Hepatocyte (in vitro differentiated cells): ENCODE results near the gene BRD2. TPM values are rescaled to one million over a fixed set of nuclear protein-coding genes. Genes with fewer than 3 reads are reported as not detected.

Source experiments
- DNase-seq: peaks from one replicate; pipeline ENCODE4 v3.0.0-alpha.2; 2016; ENCODE audit warnings: low spot score
- H2AFZ ChIP-seq: fragments of 200-600 bp; sonication (generic); 2 replicates; pipeline ENCODE4 v1.6.0; 2016; ENCODE audit warnings: antibody characterized with exemption, mild to moderate bottlenecking
- H3K27ac ChIP-seq: fragments of 200-600 bp; sonication (generic); 2 replicates; pipeline ENCODE4 v1.5.1; 2016; ENCODE audit warnings: mild to moderate bottlenecking
- H3K27me3 ChIP-seq: fragments of 200-600 bp; sonication (generic); 2 replicates; pipeline ENCODE4 v1.6.1; 2016
- H3K36me3 ChIP-seq: fragments of 200-600 bp; sonication (generic); replicated peaks from 2 replicates; pipeline ENCODE4 v1.5.1; 2016; ENCODE audit warnings: low read depth; ENCODE audit not compliant: insufficient read depth
- H3K4me1 ChIP-seq: fragments of 200-600 bp; sonication (generic); 2 replicates; pipeline ENCODE4 v1.5.1; 2016; ENCODE audit warnings: mild to moderate bottlenecking, moderate library complexity; ENCODE audit not compliant: insufficient read depth
- H3K4me2 ChIP-seq: fragments of 200-600 bp; sonication (generic); 2 replicates; pipeline ENCODE4 v1.6.0; 2016
- H3K4me3 ChIP-seq: fragments of 200-600 bp; sonication (generic); 2 replicates; pipeline ENCODE4 v1.5.1; 2016; ENCODE audit warnings: mild to moderate bottlenecking
- H3K79me2 ChIP-seq: fragments of 200-600 bp; sonication (generic); 2 replicates; pipeline ENCODE4 v1.6.0; 2017; ENCODE audit warnings: mild to moderate bottlenecking
- H3K9me2 ChIP-seq: fragments of 200-600 bp; sonication (generic); replicated peaks from 2 replicates; pipeline ENCODE4 v1.6.0; 2017; ENCODE audit warnings: mild to moderate bottlenecking; ENCODE audit not compliant: insufficient read depth
- H3K9me3 ChIP-seq: fragments of 200-600 bp; sonication (generic); 2 replicates; pipeline ENCODE4 v1.5.1; 2016; ENCODE audit warnings: low read depth, mild to moderate bottlenecking
- H4K20me1 ChIP-seq: fragments of 200-600 bp; sonication (generic); 2 replicates; pipeline ENCODE4 v1.6.0; 2016; ENCODE audit warnings: mild to moderate bottlenecking; ENCODE audit not compliant: insufficient read depth, poor library complexity, severe bottlenecking
- EZH2 ChIP-seq: fragments of 200-600 bp; sonication (generic); IDR thresholded peaks from 2 replicates; pipeline ENCODE4 v1.6.1; 2016; ENCODE audit warnings: antibody characterized with exemption, mild to moderate bottlenecking, borderline replicate concordance
- EZH2phosphoT487 ChIP-seq: fragments of 200-600 bp; sonication (generic); IDR thresholded peaks from one replicate; pipeline ENCODE4 v1.6.1; 2018; ENCODE audit warnings: antibody characterized with exemption, mild to moderate bottlenecking, low read depth, moderate library complexity; ENCODE audit not compliant: unreplicated experiment, severe bottlenecking
- WGBS: methylation state at CpG from one replicate; pipeline ENCODE4 v1.1.6; 2016; ENCODE audit warnings: low lambda C conversion rate; ENCODE audit errors: missing lambda C conversion rate; 5-methylcytosine and 5-hydroxymethylcytosine counted together
- polyA plus RNA-seq: library from polyadenylated mRNA; unstranded; fragments of >200 nt; fragmentation: Nextera tagmentation; extraction: Ambion mirVana; gene quantifications from 2 replicates; pipeline ENCODE4 v1.2.1, GENCODE V29; 2016
- total RNA-seq: library from RNA; depleted of rRNA; stranded (reverse); fragments of >200 nt; gene quantifications from 2 replicates; pipeline ENCODE4 v1.2.3, GENCODE V29; 2014
- TF ChIP-seq, protein P1 (sequence below): fragments of 200-600 bp; sonication (generic); IDR thresholded peaks from 2 replicates; pipeline ENCODE4 v1.5.1; 2016; ENCODE audit warnings: antibody characterized with exemption, mild to moderate bottlenecking; ENCODE audit not compliant: poor library complexity

BRD2 gene
- 132 and 133 TPM in 2 replicates for total RNA-seq
- polyA plus RNA-seq, result 106 and 118 TPM in 2 replicates

GRCh38 chr6:32968093-32968866 lies at the start of gene BRD2:
TSS of gene BRD2 (plus strand) at chr6:32968594. CDS start at chr6:32972899, 4,305 bp downstream.
- peak; percentile 98 for DNase-seq
- Histone ChIP-seq H3K27me3 (no peaks in the 10 kb centered on the region), H3K4me3 (peak within 1 kb of the TSS; percentile 69), H3K4me2 (peak within 1 kb of the TSS; percentile 89), H4K20me1 (peaks cover 15% of the 10 kb centered on the region), H3K9me3 (no peaks in the 10 kb centered on the region), H3K79me2 (peaks cover 65% of the 10 kb centered on the region), H3K27ac (peak within 1 kb of the TSS; percentile 100), H3K4me1 (peaks cover 17% of the 10 kb centered on the region), H3K9me2 (no peaks in the 10 kb centered on the region), H3K36me3 (no peaks in the 10 kb centered on the region), H2AFZ (peak within 1 kb of the TSS; percentile 58)
- 2% methylated on average over 38 of the region's 62 CpGs for WGBS
- TF ChIP-seq EZH2, result no peak
- TF ChIP-seq, protein P1, sequence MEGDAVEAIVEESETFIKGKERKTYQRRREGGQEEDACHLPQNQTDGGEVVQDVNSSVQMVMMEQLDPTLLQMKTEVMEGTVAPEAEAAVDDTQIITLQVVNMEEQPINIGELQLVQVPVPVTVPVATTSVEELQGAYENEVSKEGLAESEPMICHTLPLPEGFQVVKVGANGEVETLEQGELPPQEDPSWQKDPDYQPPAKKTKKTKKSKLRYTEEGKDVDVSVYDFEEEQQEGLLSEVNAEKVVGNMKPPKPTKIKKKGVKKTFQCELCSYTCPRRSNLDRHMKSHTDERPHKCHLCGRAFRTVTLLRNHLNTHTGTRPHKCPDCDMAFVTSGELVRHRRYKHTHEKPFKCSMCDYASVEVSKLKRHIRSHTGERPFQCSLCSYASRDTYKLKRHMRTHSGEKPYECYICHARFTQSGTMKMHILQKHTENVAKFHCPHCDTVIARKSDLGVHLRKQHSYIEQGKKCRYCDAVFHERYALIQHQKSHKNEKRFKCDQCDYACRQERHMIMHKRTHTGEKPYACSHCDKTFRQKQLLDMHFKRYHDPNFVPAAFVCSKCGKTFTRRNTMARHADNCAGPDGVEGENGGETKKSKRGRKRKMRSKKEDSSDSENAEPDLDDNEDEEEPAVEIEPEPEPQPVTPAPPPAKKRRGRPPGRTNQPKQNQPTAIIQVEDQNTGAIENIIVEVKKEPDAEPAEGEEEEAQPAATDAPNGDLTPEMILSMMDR, result no peak
- TF ChIP-seq EZH2phosphoT487, result no peak

DNA sequence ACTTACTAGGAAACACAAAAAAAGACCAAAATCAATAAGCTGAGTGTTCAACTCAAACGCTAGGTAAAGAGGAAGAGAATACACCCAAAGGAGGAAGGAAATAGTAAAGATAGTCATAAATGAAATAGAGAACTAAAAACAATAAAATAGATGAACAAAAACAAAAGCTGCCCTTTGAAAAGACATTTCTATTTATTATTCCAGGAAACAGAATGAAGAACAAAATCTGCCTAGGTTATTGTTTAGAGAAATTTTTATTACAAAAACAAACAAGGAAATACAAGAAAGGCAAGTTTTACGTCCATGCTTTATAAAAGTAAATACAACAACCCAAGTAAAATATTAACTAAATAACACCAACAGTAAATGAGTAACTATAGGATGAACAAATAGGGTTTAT lies 47.7 kb upstream of the BRD2 start:
- H2AFZ ChIP-seq, result no peak overlapping the region
- DNase-seq, result no peak
- no peak overlapping the region for H3K27ac ChIP-seq
- peaks cover 10% of the 10 kb centered on the region for H3K4me1 ChIP-seq
- no peaks in the 10 kb centered on the region for H3K9me2 ChIP-seq
- no peaks in the 10 kb centered on the region for H4K20me1 ChIP-seq
- H3K79me2 ChIP-seq, result no peaks in the 10 kb centered on the region
- 34% methylated on average over 2 of the region's 2 CpGs for WGBS
- H3K9me3 ChIP-seq, result no peaks in the 10 kb centered on the region
- peaks cover 6% of the 10 kb centered on the region for H3K27me3 ChIP-seq
- H3K36me3 ChIP-seq, result no peaks in the 10 kb centered on the region
- no peak overlapping the region for H3K4me3 ChIP-seq
- TF ChIP-seq EZH2phosphoT487 (no peak), EZH2 (no peak)
- TF ChIP-seq, protein P1, result no peak
- peak overlapping the region; percentile 33 for H3K4me2 ChIP-seq

DNA sequence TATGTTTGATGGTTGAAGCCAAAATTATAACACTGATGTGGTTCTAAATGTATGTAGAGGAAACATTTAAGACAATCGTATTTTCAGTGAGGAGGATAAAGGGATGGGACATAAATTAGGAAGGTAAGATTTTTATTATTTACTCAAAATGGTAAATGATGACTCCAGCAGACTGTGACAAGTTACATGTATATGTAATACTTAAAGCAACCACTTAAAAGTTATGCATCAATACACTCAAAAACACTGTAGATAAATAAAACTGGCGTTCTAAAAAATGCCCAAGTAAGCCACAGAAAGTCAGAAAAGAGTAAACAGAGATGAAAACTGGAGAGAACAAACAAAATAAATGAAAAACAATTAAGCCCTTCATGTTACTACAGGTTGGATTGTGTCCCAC lies 46.3 kb upstream of the BRD2 start:
- H3K36me3 ChIP-seq, result no peaks in the 10 kb centered on the region
- no peak overlapping the region for H3K4me3 ChIP-seq
- H3K4me2 ChIP-seq, result no peak overlapping the region
- TF ChIP-seq, protein P1, result no peak
- TF ChIP-seq EZH2, result no peak
- TF ChIP-seq EZH2phosphoT487, result no peak
- no peaks in the 10 kb centered on the region for H3K9me3 ChIP-seq
- no peaks in the 10 kb centered on the region for H3K9me2 ChIP-seq
- H3K4me1 ChIP-seq, result peaks cover 10% of the 10 kb centered on the region
- H2AFZ ChIP-seq, result no peak overlapping the region
- no peaks in the 10 kb centered on the region for H4K20me1 ChIP-seq
- H3K27ac ChIP-seq, result no peak overlapping the region
- H3K79me2 ChIP-seq, result no peaks in the 10 kb centered on the region
- no peak for DNase-seq
- WGBS, result 87% methylated on average over 2 of the region's 2 CpGs
- H3K27me3 ChIP-seq, result no peaks in the 10 kb centered on the region

- TF ChIP-seq EZH2phosphoT487, result no peak
- TF ChIP-seq, protein P1, result no peak
- TF ChIP-seq EZH2, result no peak
- no peak for DNase-seq
- Histone ChIP-seq H4K20me1 (no peaks in the 10 kb centered on the region), H3K4me1 (no peaks in the 10 kb centered on the region), H3K4me2 (no peak overlapping the region), H3K27me3 (peaks cover 8% of the 10 kb centered on the region), H2AFZ (no peak overlapping the region), H3K27ac (no peak overlapping the region), H3K9me2 (no peaks in the 10 kb centered on the region), H3K4me3 (no peak overlapping the region), H3K79me2 (no peaks in the 10 kb centered on the region), H3K36me3 (no peaks in the 10 kb centered on the region), H3K9me3 (no peaks in the 10 kb centered on the region)
- WGBS, result 0% methylated on average over 1 of the region's 1 CpG
Observed at GRCh38 chr6:32931211-32931610, 37.2 kb upstream of the BRD2 start.
